Measurements from ENCODE around the gene MAPK7.

The MAPK7 gene

GRCh38 chr17:19385521-19385983, 7.3 kb downstream of the MAPK7 start:
- H3K27ac ChIP-seq (ENCODE audit: low read depth, low read length) = no peak overlapping the region
- H3F3A ChIP-seq (ENCODE audit: insufficient read depth) = no peaks in the 10 kb centered on the region
- H3K9ac ChIP-seq (ENCODE audit: low read length) = no peak overlapping the region
- H3K9me3 ChIP-seq (ENCODE audit: insufficient read depth, low read length) = no peaks in the 10 kb centered on the region
- no peak overlapping the region for H2AFZ ChIP-seq (ENCODE audit: low read depth, low read length, severe bottlenecking)
- H3K4me3 ChIP-seq (ENCODE audit: insufficient read depth, low read length, poor library complexity, severe bottlenecking) = no peak overlapping the region
- TF ChIP-seq EZH2phosphoT487 (conservative IDR thresholded peaks at IDR 0.05; ENCODE audit: low read length) = no peak
- no peak for TF ChIP-seq CTCF (IDR thresholded peaks at IDR 0.05; ENCODE audit: insufficient read depth, low read length, poor library complexity, severe bottlenecking)
- no peak overlapping the region for H3K4me2 ChIP-seq (ENCODE audit: low read depth, low read length, poor library complexity, severe bottlenecking)
- H3K36me3 ChIP-seq (ENCODE audit: low read length) = no peaks in the 10 kb centered on the region
- no peaks in the 10 kb centered on the region for H3K27me3 ChIP-seq (ENCODE audit: low read length)
- no peaks in the 10 kb centered on the region for H4K20me1 ChIP-seq (ENCODE audit: low read depth, low read length)
- no peaks in the 10 kb centered on the region for H3K79me2 ChIP-seq (ENCODE audit: insufficient read depth, low read length)
- H3K9me2 ChIP-seq (replicated peaks; ENCODE audit: insufficient read depth, low read length) = no peaks in the 10 kb centered on the region

- Histone ChIP-seq H3F3A (ENCODE audit: insufficient read depth) (no peaks in the 10 kb centered on the region), H3K36me3 (ENCODE audit: low read length) (no peaks in the 10 kb centered on the region), H3K79me2 (ENCODE audit: insufficient read depth, low read length) (no peaks in the 10 kb centered on the region), H3K4me3 (ENCODE audit: insufficient read depth, low read length, poor library complexity, severe bottlenecking) (no peak overlapping the region), H3K27ac (ENCODE audit: low read depth, low read length) (no peak overlapping the region), H4K20me1 (ENCODE audit: low read depth, low read length) (no peaks in the 10 kb centered on the region), H3K9me3 (ENCODE audit: insufficient read depth, low read length) (no peaks in the 10 kb centered on the region), H2AFZ (ENCODE audit: low read depth, low read length, severe bottlenecking) (no peak overlapping the region), H3K4me2 (ENCODE audit: low read depth, low read length, poor library complexity, severe bottlenecking) (no peak overlapping the region), H3K9me2 (replicated peaks; ENCODE audit: insufficient read depth, low read length) (no peaks in the 10 kb centered on the region), H3K27me3 (ENCODE audit: low read length) (no peaks in the 10 kb centered on the region), H3K9ac (ENCODE audit: low read length) (no peak overlapping the region)
- TF ChIP-seq EZH2phosphoT487 (conservative IDR thresholded peaks at IDR 0.05; ENCODE audit: low read length) (no peak), CTCF (IDR thresholded peaks at IDR 0.05; ENCODE audit: insufficient read depth, low read length, poor library complexity, severe bottlenecking) (no peak)
Observed at GRCh38 chr17:19386051-19386929, 8.0 kb downstream of the MAPK7 start.

- Histone ChIP-seq H3K79me2 (ENCODE audit: insufficient read depth, low read length) (no peaks in the 10 kb centered on the region), H3K9me2 (replicated peaks; ENCODE audit: insufficient read depth, low read length) (no peaks in the 10 kb centered on the region), H3K9ac (ENCODE audit: low read length) (no peak within 1 kb of the TSS), H3K4me3 (ENCODE audit: insufficient read depth, low read length, poor library complexity, severe bottlenecking) (no peak within 1 kb of the TSS), H3K9me3 (ENCODE audit: insufficient read depth, low read length) (no peaks in the 10 kb centered on the region), H2AFZ (ENCODE audit: low read depth, low read length, severe bottlenecking) (no peak within 1 kb of the TSS), H3K4me2 (ENCODE audit: low read depth, low read length, poor library complexity, severe bottlenecking) (no peak within 1 kb of the TSS), H4K20me1 (ENCODE audit: low read depth, low read length) (no peaks in the 10 kb centered on the region), H3K27me3 (ENCODE audit: low read length) (no peaks in the 10 kb centered on the region), H3K36me3 (ENCODE audit: low read length) (no peaks in the 10 kb centered on the region), H3K27ac (ENCODE audit: low read depth, low read length) (no peak within 1 kb of the TSS), H3F3A (ENCODE audit: insufficient read depth) (no peaks in the 10 kb centered on the region)
- TF ChIP-seq CTCF (IDR thresholded peaks at IDR 0.05; ENCODE audit: insufficient read depth, low read length, poor library complexity, severe bottlenecking) (no peak), EZH2phosphoT487 (conservative IDR thresholded peaks at IDR 0.05; ENCODE audit: low read length) (no peak)
Observed at GRCh38 chr17:19386974-19387920, 8.9 kb downstream of the MAPK7 start, which contains the start of gene MFAP4. MFAP4 (minus strand) TSS chr17:19387190; CDS start chr17:19387155, 35 bp downstream.

All from SU-DHL-6 (cell line).